SK-N-SH treated with all-trans-retinoic acid at 6 μM for 48 hours (cell line): ENCODE results near the gene SCD5.

Experiments used
- ATAC-seq: fragments of 200-7000 bp; cut with Tn5 transposase; 3 replicates; pipeline ENCODE4 v1.9.1; 2020; ENCODE audit warnings: mild to moderate bottlenecking, moderate library complexity
- ARNTL ChIP-seq: fragments of 450-650 bp; formaldehyde crosslinking; IDR thresholded peaks from 2 replicates; pipeline ENCODE4 v1.5.0; 2020; ENCODE audit warnings: low read depth, mild to moderate bottlenecking, moderate library complexity, borderline replicate concordance
- BACH2 ChIP-seq: fragments of 250-450 bp; sonication (Bioruptor Pico); IDR thresholded peaks from 2 replicates; pipeline ENCODE4 v1.9.0; 2021; ENCODE audit warnings: mild to moderate bottlenecking, borderline replicate concordance
- CREB5 ChIP-seq: fragments of 250-450 bp; sonication (Bioruptor Pico); IDR thresholded peaks from 2 replicates; pipeline ENCODE4 v1.5.1; 2020; ENCODE audit warnings: low read depth, mild to moderate bottlenecking, moderate library complexity
- CSDC2 ChIP-seq: fragments of 250-450 bp; sonication (Bioruptor Pico); IDR thresholded peaks from 2 replicates; pipeline ENCODE4 v1.5.0; 2020; ENCODE audit warnings: mild to moderate bottlenecking, moderate library complexity
- CSRNP3 ChIP-seq: fragments of 250-450 bp; sonication (Bioruptor Pico); IDR thresholded peaks from 2 replicates; pipeline ENCODE4 v1.5.1; 2021; ENCODE audit warnings: mild to moderate bottlenecking, moderate library complexity
- GLIS3 ChIP-seq: fragments of 250-450 bp; sonication (Bioruptor Pico); IDR thresholded peaks from 2 replicates; pipeline ENCODE4 v1.5.0; 2020; ENCODE audit warnings: mild to moderate bottlenecking, moderate library complexity
- ISL1 ChIP-seq: fragments of 250-450 bp; sonication (Bioruptor Pico); IDR thresholded peaks from 2 replicates; pipeline ENCODE4 v2.1.2; 2022; ENCODE audit warnings: mild to moderate bottlenecking, moderate library complexity
- OSR1 ChIP-seq: fragments of 250-450 bp; sonication (Bioruptor Pico); IDR thresholded peaks from 2 replicates; pipeline ENCODE4 v1.8.0; 2022; ENCODE audit warnings: moderate library complexity, mild to moderate bottlenecking, inconsistent platforms
- PATZ1 ChIP-seq: fragments of 250-450 bp; sonication (Bioruptor Pico); IDR thresholded peaks from 2 replicates; pipeline ENCODE4 v1.8.0; 2020; ENCODE audit warnings: mild to moderate bottlenecking, moderate library complexity, borderline replicate concordance
- POU6F1 ChIP-seq: fragments of 250-450 bp; sonication (Bioruptor Pico); IDR thresholded peaks from 2 replicates; pipeline ENCODE4 v1.8.0; 2021; ENCODE audit warnings: low read depth, mild to moderate bottlenecking, moderate library complexity, borderline replicate concordance
- PPARA ChIP-seq: fragments of 250-450 bp; sonication (Bioruptor Pico); IDR thresholded peaks from 2 replicates; pipeline ENCODE4 v1.5.0; 2020; ENCODE audit warnings: mild to moderate bottlenecking, borderline replicate concordance
- RARB ChIP-seq: fragments of 250-450 bp; sonication (Bioruptor Pico); IDR thresholded peaks from 2 replicates; pipeline ENCODE4 v1.8.0; 2021; ENCODE audit warnings: mild to moderate bottlenecking, moderate library complexity
- SNAI2 ChIP-seq: fragments of 250-450 bp; sonication (Bioruptor Pico); IDR thresholded peaks from 2 replicates; pipeline ENCODE4 v1.5.0; 2020; ENCODE audit warnings: mild to moderate bottlenecking, moderate library complexity
- TOX ChIP-seq: fragments of 250-450 bp; sonication (Bioruptor Pico); IDR thresholded peaks from 2 replicates; pipeline ENCODE4 v1.8.0; 2021; ENCODE audit warnings: mild to moderate bottlenecking, moderate library complexity, borderline replicate concordance
- TSHZ2 ChIP-seq: fragments of 250-450 bp; sonication (Bioruptor Pico); IDR thresholded peaks from 2 replicates; pipeline ENCODE4 v1.5.0; 2020; ENCODE audit warnings: mild to moderate bottlenecking, moderate library complexity
- ZC3H10 ChIP-seq: fragments of 250-450 bp; sonication (Bioruptor Pico); IDR thresholded peaks from 2 replicates; pipeline ENCODE4 v1.5.1; 2021; ENCODE audit warnings: mild to moderate bottlenecking, moderate library complexity
- ZFP30 ChIP-seq: fragments of 450-650 bp; formaldehyde crosslinking; IDR thresholded peaks from 2 replicates; pipeline ENCODE4 v1.5.0; 2022; ENCODE audit warnings: mild to moderate bottlenecking, moderate library complexity
- ZNF565 ChIP-seq: fragments of 450-650 bp; formaldehyde crosslinking; conservative IDR thresholded peaks from 2 replicates; pipeline ENCODE4 v1.5.0; 2020; ENCODE audit warnings: low read depth, mild to moderate bottlenecking, moderate library complexity
- ZNF70 ChIP-seq: fragments of 450-650 bp; formaldehyde crosslinking; IDR thresholded peaks from 2 replicates; pipeline ENCODE4 v1.5.0; 2020; ENCODE audit warnings: mild to moderate bottlenecking, moderate library complexity

The SCD5 gene

GRCh38 chr4:82680834-82681233 lies 117.8 kb downstream of the SCD5 start:
- TF ChIP-seq ZNF70 (CRISPR knock-in tag) (no peak), SNAI2 (CRISPR knock-in tag) (no peak), CSRNP3 (no peak), PPARA (CRISPR knock-in tag) (no peak), CREB5 (CRISPR knock-in tag) (no peak), BACH2 (CRISPR knock-in tag) (no peak), ZFP30 (CRISPR knock-in tag) (no peak), PATZ1 (CRISPR knock-in tag) (no peak), ARNTL (CRISPR knock-in tag) (no peak), RARB (CRISPR knock-in tag) (no peak), TOX (CRISPR knock-in tag) (no peak), ZC3H10 (CRISPR knock-in tag) (no peak), ISL1 (CRISPR knock-in tag) (no peak)
- no peak for ATAC-seq

GRCh38 chr4:82679531-82679930 lies 119.1 kb downstream of the SCD5 start:
- TF ChIP-seq RARB (CRISPR knock-in tag), result no peak
- TF ChIP-seq PPARA (CRISPR knock-in tag), result no peak
- TF ChIP-seq ZNF565, result no peak
- TF ChIP-seq PATZ1 (CRISPR knock-in tag), result no peak
- TF ChIP-seq ARNTL (CRISPR knock-in tag), result no peak
- no peak for TF ChIP-seq TOX (CRISPR knock-in tag)
- TF ChIP-seq CREB5 (CRISPR knock-in tag), result no peak
- TF ChIP-seq OSR1 (CRISPR knock-in tag), result no peak
- no peak for TF ChIP-seq ZC3H10 (CRISPR knock-in tag)
- TF ChIP-seq BACH2 (CRISPR knock-in tag), result no peak
- no peak for TF ChIP-seq SNAI2 (CRISPR knock-in tag)
- TF ChIP-seq CSDC2 (CRISPR knock-in tag), result no peak
- TF ChIP-seq, all 23 proteins: peak for 0
- no peak for ATAC-seq

GRCh38 chr4:82678051-82678450 lies 120.5 kb downstream of the SCD5 start:
- ATAC-seq, result no peak
- no peak for TF ChIP-seq POU6F1
- no peak for TF ChIP-seq TSHZ2 (CRISPR knock-in tag)
- TF ChIP-seq ARNTL (CRISPR knock-in tag), result no peak
- no peak for TF ChIP-seq ZNF565
- no peak for TF ChIP-seq GLIS3 (CRISPR knock-in tag)
- TF ChIP-seq ZC3H10 (CRISPR knock-in tag), result no peak
- TF ChIP-seq SNAI2 (CRISPR knock-in tag), result no peak
- TF ChIP-seq OSR1 (CRISPR knock-in tag), result no peak
